Left lung (tissue), 10 donors: ENCODE data around the gene AMACR. TPM values are rescaled to one million over a fixed set of nuclear protein-coding genes. Genes with fewer than 3 reads are reported as not detected.
"Not testable (repeated sequence)": the region's sequence is repeated elsewhere in the genome, so short reads cannot be mapped to it uniquely, and the experiment has no call there.

ENCODE experiments used
- ATAC-seq: fragments of 200-7000 bp; cut with Tn5 transposase; one replicate; pipeline ENCODE4 v1.9.1; 2020; ENCODE audit warnings: moderate library complexity
- DNase-seq, 4 donors: peaks; one replicate each; pipeline ENCODE4 v3.0.0-alpha.2; 2013 to 2020
- H3K27ac ChIP-seq, 2 donors: fragments of 200-600 bp; sonication (generic) in 1 of 2; one replicate each; pipeline versions ENCODE4 v1.5.0 to v1.8.0; 2020 to 2021
- H3K27me3 ChIP-seq, 2 donors: fragments of 200-600 bp; sonication (generic) in 1 of 2; one replicate each; pipeline versions ENCODE4 v1.5.0 to v1.8.0; 2020 to 2021
- H3K36me3 ChIP-seq, 2 donors: fragments of 200-600 bp; sonication (generic) in 1 of 2; one replicate each; pipeline versions ENCODE4 v1.5.0 to v1.8.0; 2020 to 2021
- H3K4me1 ChIP-seq, 2 donors: fragments of 200-600 bp; one replicate each; pipeline ENCODE4 v1.8.0; 2021
- H3K4me3 ChIP-seq, 2 donors: fragments of 200-600 bp; sonication (generic) in 1 of 2; one replicate each; pipeline versions ENCODE4 v1.5.0 to v1.8.0; 2020 to 2021; ENCODE audit warnings: mild to moderate bottlenecking in 1 of 2
- H3K9me3 ChIP-seq, 2 donors: fragments of 200-600 bp; sonication (generic) in 1 of 2; one replicate each; pipeline versions ENCODE4 v1.5.0 to v1.8.0; 2020 to 2021
- CTCF ChIP-seq, 2 donors: fragments of 200-600 bp; sonication (generic) in 1 of 2; IDR thresholded peaks; one replicate each; pipeline versions ENCODE4 v1.5.0 to v1.8.0; 2021; ENCODE audit warnings: antibody characterized with exemption in 2 of 2
- intact Hi-C, 2 donors: fragments of 100-400 bp; cut with DNase I; formaldehyde crosslinking; loops; one replicate each; pipeline versions ENCODE4 v1.11.2 to v1.14.2; 2022
- polyA plus RNA-seq, 6 donors: library from polyadenylated mRNA; unstranded; fragments of 120-200 nt; gene quantifications; one replicate each; pipeline ENCODE4 v1.2.1, GENCODE V29; 2013; ENCODE audit not compliant: insufficient read length in 6 of 6
- total RNA-seq, 2 donors: library from RNA; stranded (reverse); fragmentation: NEBNext Ultra II Directional; extraction: Animal tissue kit (Norgen Biotek cat#: 25700); gene quantifications; one replicate each; pipeline ENCODE4 v1.2.1, GENCODE V29; 2021
- donor health status: DM: no; HTN: yes; CAD: no.
- donor health status: DM: no; HTN: no; CAD: no.

The AMACR gene
- total and polyA plus RNA-seq, 8 donors, result 9.5 to 24.3 (median 13.1) TPM

GRCh38 chr5:34031117-34031516 is 23.3 kb upstream of the AMACR start:
- ATAC-seq (no peak), DNase-seq (no peak)
- intact Hi-C loops, result no loop called here
- TF ChIP-seq CTCF (IDR thresholded peaks at IDR 0.05), result no peak
- H3K36me3 ChIP-seq, result peaks cover 0 to 7% of the 10 kb centered on the region in 2 donors
- H3K27me3 ChIP-seq, result no peaks in the 10 kb centered on the region
- no peak overlapping the region for H3K27ac ChIP-seq
- H3K9me3 ChIP-seq, result no peaks in the 10 kb centered on the region
- H3K4me3 ChIP-seq, result no peak overlapping the region
- no peaks in the 10 kb centered on the region for H3K4me1 ChIP-seq

- H3K27me3 ChIP-seq, H3K4me3 ChIP-seq, H3K36me3 ChIP-seq, H3K4me1 ChIP-seq, intact Hi-C loops, H3K27ac ChIP-seq, H3K9me3 ChIP-seq, DNase-seq, ATAC-seq: not testable (repeated sequence)
Observed at GRCh38 chr5:34030585-34030984, 22.7 kb upstream of the AMACR start.

GRCh38 chr5:34030048-34030447 is 22.2 kb upstream of the AMACR start:
- no peaks in the 10 kb centered on the region for H3K27me3 ChIP-seq
- no peak for DNase-seq
- intact Hi-C loops, result no loop called here
- no peak for TF ChIP-seq CTCF (IDR thresholded peaks at IDR 0.05)
- no peaks in the 10 kb centered on the region for H3K4me1 ChIP-seq
- peaks cover 0 to 3% of the 10 kb centered on the region in 2 donors for H3K36me3 ChIP-seq
- H3K9me3 ChIP-seq, result no peaks in the 10 kb centered on the region
- no peak overlapping the region for H3K4me3 ChIP-seq
- no peak overlapping the region for H3K27ac ChIP-seq
- no peak for ATAC-seq

- H3K4me1 ChIP-seq, result no peaks in the 10 kb centered on the region
Observed at GRCh38 chr5:34028349-34028748, 20.5 kb upstream of the AMACR start.

DNA sequence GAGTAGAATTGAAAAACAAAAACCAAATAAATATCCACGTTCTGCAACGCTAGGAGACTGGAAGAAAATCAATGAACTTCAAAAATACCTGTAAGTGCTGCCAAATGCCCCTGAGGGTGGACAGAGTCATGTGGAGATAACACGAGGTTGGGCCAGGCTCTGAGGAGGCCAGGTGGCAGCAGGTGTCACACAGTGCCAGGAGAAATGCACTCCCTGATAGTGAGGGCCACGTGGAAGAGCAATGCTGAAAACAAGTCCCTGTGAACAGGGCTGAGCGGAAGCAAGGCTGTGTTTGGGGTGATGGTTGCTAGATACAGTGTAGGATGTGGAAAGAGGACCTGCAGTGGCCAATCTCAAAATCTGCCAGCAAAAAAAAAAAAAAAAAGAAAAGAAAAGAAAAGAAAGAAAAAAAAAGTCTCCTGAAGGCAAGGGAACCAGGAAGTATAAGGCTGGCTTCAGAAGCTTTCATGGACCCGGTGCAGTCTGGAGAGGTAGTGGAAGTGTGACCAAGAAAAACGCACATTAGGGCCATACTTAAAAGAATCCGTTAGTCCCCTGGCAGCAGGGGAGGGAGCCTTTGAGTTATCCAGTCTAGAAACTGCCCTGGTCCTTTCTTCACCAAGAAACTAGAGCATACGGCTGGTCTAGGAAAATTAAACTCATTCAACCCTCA is 18.4 kb upstream of the AMACR start:
- Histone ChIP-seq H3K27ac (no peak overlapping the region), H3K4me1 (no peaks in the 10 kb centered on the region), H3K27me3 (no peaks in the 10 kb centered on the region), H3K36me3 (no peaks in the 10 kb centered on the region), H3K9me3 (no peaks in the 10 kb centered on the region), H3K4me3 (no peak overlapping the region)
- ATAC-seq, result no peak
- intact Hi-C loops, result no loop called here
- DNase-seq, result no peak
- TF ChIP-seq CTCF (IDR thresholded peaks at IDR 0.05), result no peak

More at GRCh38 chr5:34028349-34028748, 20.5 kb upstream of the AMACR start:
- ATAC-seq (no peak), DNase-seq (no peak)
- Histone ChIP-seq H3K9me3 (no peaks in the 10 kb centered on the region), H3K27ac (no peak overlapping the region), H3K4me3 (no peak overlapping the region), H3K36me3 (no peaks in the 10 kb centered on the region), H3K27me3 (no peaks in the 10 kb centered on the region)
- TF ChIP-seq CTCF (IDR thresholded peaks at IDR 0.05), result no peak
- intact Hi-C loops, result no loop called here
